ENCODE measurements around the gene HRH2. TPM values are rescaled to one million over a fixed set of nuclear protein-coding genes. Genes with fewer than 3 reads are reported as not detected.
"Not testable (repeated sequence)": the region's sequence is repeated elsewhere in the genome, so short reads cannot be mapped to it uniquely, and the experiment has no call there.

Gene HRH2
- total RNA-seq, 6 experiments from 2014 or later = not detected

DNA sequence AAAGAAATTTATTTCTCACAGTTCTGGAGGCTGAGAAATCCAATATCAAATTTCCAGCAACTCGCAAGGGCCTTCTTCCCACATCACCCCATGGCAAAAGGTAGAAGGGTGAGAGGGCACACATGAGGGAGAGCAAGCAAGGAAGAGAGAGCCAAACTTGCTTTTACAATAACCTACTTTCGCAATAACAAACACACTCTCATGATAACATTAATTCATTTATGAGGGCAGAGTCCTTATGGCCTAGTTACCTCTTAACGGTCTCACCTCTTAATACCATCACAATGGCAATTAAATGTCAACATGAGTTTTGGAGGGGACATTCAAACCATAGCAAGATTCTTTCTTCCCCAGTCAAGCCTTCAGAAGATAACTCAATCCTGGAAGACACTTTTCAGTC is 11.6 kb upstream of the HRH2 start:
- no peak overlapping the region for H3K27ac Mint-ChIP-seq
- no peak for DNase-seq
- H3K36me3 Mint-ChIP-seq (ENCODE audit: low read depth) = 0 out of 2 replicates have a peak, but pooled peaks cover 6% of the 10 kb centered on the region
- no peak for TF ChIP-seq CTCF (IDR thresholded peaks at IDR 0.05)
- H3K4me3 Mint-ChIP-seq = no peak overlapping the region
- H3K4me1 Mint-ChIP-seq (ENCODE audit: low read depth) = no peaks in the 10 kb centered on the region
- H3K9me3 Mint-ChIP-seq = peaks cover 51% of the 10 kb centered on the region
- H3K27me3 Mint-ChIP-seq (ENCODE audit: insufficient read depth) = no peaks in the 10 kb centered on the region

DNA sequence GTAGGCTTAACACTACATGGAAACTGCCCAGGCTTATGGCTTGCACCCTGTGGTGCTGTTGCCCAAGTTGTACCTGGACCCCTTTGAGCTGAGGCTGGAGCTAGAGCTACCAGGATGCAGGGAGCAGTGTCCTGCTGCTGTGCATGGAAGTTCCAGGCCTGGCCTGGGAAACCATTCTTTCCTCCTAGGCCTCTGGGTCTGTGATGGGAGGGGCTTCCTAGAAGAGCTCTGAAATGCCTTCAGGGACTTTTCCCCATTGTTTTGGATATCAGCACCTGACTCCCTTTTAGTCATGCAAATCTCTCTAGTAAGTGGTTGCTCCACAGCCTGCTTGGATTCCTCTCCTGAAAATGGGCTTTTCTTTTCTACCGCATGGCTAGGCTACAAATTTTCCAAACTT is 7.9 kb upstream of the HRH2 start:
- Mint-ChIP-seq H3K27me3 (ENCODE audit: insufficient read depth) (no peaks in the 10 kb centered on the region), H3K27ac (no peak overlapping the region), H3K4me1 (ENCODE audit: low read depth) (no peaks in the 10 kb centered on the region), H3K36me3 (ENCODE audit: low read depth) (no peaks in the 10 kb centered on the region), H3K9me3 (peaks cover 25% of the 10 kb centered on the region), H3K4me3 (no peak overlapping the region)
- DNase-seq = no peak
- no peak for TF ChIP-seq CTCF (IDR thresholded peaks at IDR 0.05)

- H3K36me3 Mint-ChIP-seq (ENCODE audit: low read depth); H3K27me3 Mint-ChIP-seq (ENCODE audit: insufficient read depth); DNase-seq; H3K27ac Mint-ChIP-seq; H3K4me3 Mint-ChIP-seq; H3K4me1 Mint-ChIP-seq (ENCODE audit: low read depth): not testable (repeated sequence)
- H3K9me3 Mint-ChIP-seq = peaks cover 25% of the 10 kb centered on the region
Measured at GRCh38 chr5:175650430-175651205, 7.3 kb upstream of the HRH2 start.

DNA sequence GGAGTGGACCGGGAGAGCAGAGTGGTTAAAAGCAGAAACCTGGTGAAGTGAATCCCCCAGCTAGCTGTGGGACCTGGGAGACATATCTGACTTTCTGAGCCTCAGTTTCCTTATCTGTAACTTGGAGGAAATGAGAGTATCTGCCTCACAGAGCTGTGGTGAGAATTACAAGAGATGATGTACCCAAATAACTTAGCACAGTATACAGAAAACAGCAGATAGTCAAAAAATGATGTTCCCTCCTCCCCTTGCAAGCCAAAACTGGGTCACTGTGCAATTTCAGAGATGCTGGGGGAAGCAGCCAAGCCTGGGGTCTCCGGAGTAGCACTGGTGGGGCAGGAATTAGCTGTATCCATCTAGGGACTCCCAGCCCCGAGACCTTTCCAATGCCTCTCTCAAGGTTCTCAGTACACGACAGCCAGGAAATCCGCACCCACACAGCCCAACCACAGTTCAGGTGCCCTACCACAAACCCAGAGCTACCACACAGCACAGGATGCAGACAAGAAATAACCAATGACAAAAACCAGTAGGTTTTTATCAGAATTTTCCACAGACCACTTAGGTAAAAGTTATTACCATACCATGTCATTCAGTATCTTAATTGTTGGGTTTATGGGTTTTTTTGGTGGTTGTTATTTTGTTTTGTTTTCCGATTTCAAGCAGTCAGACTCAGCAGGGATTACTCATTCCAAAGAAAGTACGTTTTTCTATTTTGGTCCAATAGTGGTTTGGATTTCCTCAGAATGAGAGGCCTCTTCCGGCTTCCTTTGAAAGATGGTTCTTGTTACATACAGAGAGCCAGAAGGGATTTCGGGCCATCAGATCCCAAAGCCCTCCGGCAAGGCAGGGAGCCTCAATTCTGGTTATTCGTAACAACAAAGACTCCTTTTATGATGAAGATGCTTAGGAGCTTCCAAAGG is 4.9 kb upstream of the HRH2 start:
- no peaks in the 10 kb centered on the region; the same call in 1 of the 2 replicates for H3K27me3 Mint-ChIP-seq (ENCODE audit: insufficient read depth)
- H3K9me3 Mint-ChIP-seq = peaks cover 34% of the 10 kb centered on the region
- no peak overlapping the region for H3K4me3 Mint-ChIP-seq
- H3K4me1 Mint-ChIP-seq (ENCODE audit: low read depth) = no peaks in the 10 kb centered on the region
- no peak for TF ChIP-seq CTCF (IDR thresholded peaks at IDR 0.05)
- H3K36me3 Mint-ChIP-seq (ENCODE audit: low read depth) = no peaks in the 10 kb centered on the region
- no peak overlapping the region for H3K27ac Mint-ChIP-seq
- DNase-seq = no peak

DNA sequence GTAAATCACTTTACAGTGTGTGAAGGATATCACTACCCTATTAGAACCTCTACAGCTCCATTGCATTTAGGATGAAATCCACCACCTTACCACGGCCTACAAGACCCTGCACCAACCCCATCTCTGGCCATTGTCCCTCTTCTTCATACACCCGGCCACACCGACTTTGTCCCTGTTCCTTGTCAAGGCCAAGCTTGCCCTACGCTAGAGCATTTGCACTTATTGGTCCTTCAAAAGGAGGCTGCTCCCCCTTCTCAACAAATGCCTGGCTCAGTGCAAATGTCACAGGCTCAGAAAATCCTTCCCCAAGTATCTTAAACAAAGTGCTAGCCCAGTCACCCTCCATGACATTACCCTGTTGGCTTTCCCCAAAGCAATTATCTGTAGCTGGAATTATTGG is 4.1 kb upstream of the HRH2 start:
- TF ChIP-seq CTCF (IDR thresholded peaks at IDR 0.05) = no peak
- Mint-ChIP-seq H3K4me1 (ENCODE audit: low read depth) (no peaks in the 10 kb centered on the region), H3K27ac (no peak overlapping the region), H3K27me3 (ENCODE audit: insufficient read depth) (no peaks in the 10 kb centered on the region; the same call in 1 of the 2 replicates), H3K4me3 (no peak overlapping the region), H3K36me3 (ENCODE audit: low read depth) (no peaks in the 10 kb centered on the region), H3K9me3 (peaks cover 35% of the 10 kb centered on the region)
- DNase-seq = no peak

DNA sequence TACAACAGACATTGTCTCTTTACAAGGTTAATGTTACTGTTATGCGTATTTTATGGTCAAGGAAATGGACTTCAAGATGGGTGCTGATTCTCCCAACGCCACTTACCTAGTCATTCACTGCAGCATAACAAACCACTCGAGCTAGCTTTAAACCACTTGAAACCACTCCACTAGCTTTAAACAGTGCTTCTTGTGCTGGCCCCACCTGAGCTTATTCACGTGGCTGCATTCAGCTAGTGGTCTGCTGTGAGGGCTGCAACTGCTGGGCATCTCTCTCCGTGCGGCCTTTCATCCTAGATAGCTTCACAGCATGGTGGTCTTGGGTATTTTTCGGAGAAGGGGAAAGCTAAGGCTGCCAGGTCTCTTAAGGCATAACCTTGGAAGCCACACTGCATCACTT is 3.5 kb upstream of the HRH2 start:
- Mint-ChIP-seq H3K4me3 (no peak overlapping the region), H3K36me3 (ENCODE audit: low read depth) (no peaks in the 10 kb centered on the region), H3K4me1 (ENCODE audit: low read depth) (no peaks in the 10 kb centered on the region), H3K9me3 (peaks cover 30% of the 10 kb centered on the region), H3K27me3 (ENCODE audit: insufficient read depth) (no peaks in the 10 kb centered on the region; the same call in 1 of the 2 replicates), H3K27ac (no peak overlapping the region)
- no peak for TF ChIP-seq CTCF (IDR thresholded peaks at IDR 0.05)
- no peak for DNase-seq
